Stimulated activated CD4-positive, alpha-beta T cell treated with anti-CD3 and anti-CD28 coated beads, Interleukin-4, amount 100 ng/mL, for 24 hours (primary cell): ENCODE measurements around the gene PHTF2.
"Not testable (repeated sequence)": the region's sequence is repeated elsewhere in the genome, so short reads cannot be mapped to it uniquely, and the experiment has no call there.

ENCODE experiments used
- DNase-seq: peaks from one replicate; pipeline ENCODE4 v3.0.0-alpha.2; 2020

The PHTF2 gene

GRCh38 chr7:77944183-77945182 lies 145.9 kb downstream of the PHTF2 start:
- DNase-seq = no peak

- DNase-seq = no peak
These were observed 152.0 kb downstream of the PHTF2 start for GRCh38 chr7:77950548-77950947.

GRCh38 chr7:77954773-77955555 lies 156.4 kb downstream of the PHTF2 start:
- DNase-seq = no peak

- DNase-seq = no peak
These were observed 159.9 kb downstream of the PHTF2 start for GRCh38 chr7:77958436-77958835.

GRCh38 chr7:77959080-77959479 lies 160.5 kb downstream of the PHTF2 start:
- DNase-seq = no peak

GRCh38 chr7:77960336-77960735 lies 161.8 kb downstream of the PHTF2 start:
- no peak for DNase-seq

- DNase-seq = no peak
These were observed 168.9 kb downstream of the PHTF2 start for GRCh38 chr7:77967429-77967828.

GRCh38 chr7:77971726-77972125 lies 173.2 kb downstream of the PHTF2 start:
- DNase-seq = no peak

GRCh38 chr7:77975672-77976480 lies 177.3 kb downstream of the PHTF2 start:
- DNase-seq = no peak

GRCh38 chr7:77979219-77979618 lies 180.6 kb downstream of the PHTF2 start:
- DNase-seq = no peak

GRCh38 chr7:77980087-77980713 lies 181.6 kb downstream of the PHTF2 start:
- no peak for DNase-seq

- peak; percentile 27 for DNase-seq
These were observed 184.5 kb downstream of the PHTF2 start for GRCh38 chr7:77982926-77983550.

GRCh38 chr7:77983973-77984372 lies 185.4 kb downstream of the PHTF2 start:
- no peak for DNase-seq

- DNase-seq = no peak
These were observed 186.8 kb downstream of the PHTF2 start for GRCh38 chr7:77985232-77985973.

GRCh38 chr7:77985974-77986339 lies 187.4 kb downstream of the PHTF2 start:
- no peak for DNase-seq

GRCh38 chr7:77989981-77990566 lies 191.5 kb downstream of the PHTF2 start:
- DNase-seq = no peak

- DNase-seq = no peak
These were observed 193.1 kb downstream of the PHTF2 start for GRCh38 chr7:77991656-77992055.

- DNase-seq = no peak
These were observed 195.3 kb downstream of the PHTF2 start for GRCh38 chr7:77993838-77994237.

GRCh38 chr7:77995717-77996116 lies 197.1 kb downstream of the PHTF2 start:
- DNase-seq = no peak

GRCh38 chr7:77999168-77999567 lies 200.6 kb downstream of the PHTF2 start:
- not testable (repeated sequence) for DNase-seq

GRCh38 chr7:78002021-78002420 lies 203.4 kb downstream of the PHTF2 start:
- DNase-seq = no peak
